Gastroesophageal sphincter (tissue), 3 donors: Measurements from ENCODE around the gene DHX34.

Experiments
- POLR2A ChIP-seq, 2 donors: fragments of 450-650 bp; IDR thresholded peaks; one replicate each; pipeline ENCODE4 v1.6.1; 2017; ENCODE audit warnings: antibody characterized with exemption in 2 of 2, mild to moderate bottlenecking in 2 of 2, moderate library complexity in 1 of 2
- TF ChIP-seq, protein P1 (sequence below), 4 experiments: fragments of 200-600 bp in 2 of 4; fragments of 450-650 bp in 2 of 4; sonication (generic) in 1 of 4; IDR thresholded peaks; one replicate each; pipeline ENCODE4 v1.5.1; 2017 to 2019; ENCODE audit warnings: antibody characterized with exemption in 4 of 4, mild to moderate bottlenecking in 2 of 4, moderate library complexity in 2 of 4

- TF ChIP-seq, protein P1, sequence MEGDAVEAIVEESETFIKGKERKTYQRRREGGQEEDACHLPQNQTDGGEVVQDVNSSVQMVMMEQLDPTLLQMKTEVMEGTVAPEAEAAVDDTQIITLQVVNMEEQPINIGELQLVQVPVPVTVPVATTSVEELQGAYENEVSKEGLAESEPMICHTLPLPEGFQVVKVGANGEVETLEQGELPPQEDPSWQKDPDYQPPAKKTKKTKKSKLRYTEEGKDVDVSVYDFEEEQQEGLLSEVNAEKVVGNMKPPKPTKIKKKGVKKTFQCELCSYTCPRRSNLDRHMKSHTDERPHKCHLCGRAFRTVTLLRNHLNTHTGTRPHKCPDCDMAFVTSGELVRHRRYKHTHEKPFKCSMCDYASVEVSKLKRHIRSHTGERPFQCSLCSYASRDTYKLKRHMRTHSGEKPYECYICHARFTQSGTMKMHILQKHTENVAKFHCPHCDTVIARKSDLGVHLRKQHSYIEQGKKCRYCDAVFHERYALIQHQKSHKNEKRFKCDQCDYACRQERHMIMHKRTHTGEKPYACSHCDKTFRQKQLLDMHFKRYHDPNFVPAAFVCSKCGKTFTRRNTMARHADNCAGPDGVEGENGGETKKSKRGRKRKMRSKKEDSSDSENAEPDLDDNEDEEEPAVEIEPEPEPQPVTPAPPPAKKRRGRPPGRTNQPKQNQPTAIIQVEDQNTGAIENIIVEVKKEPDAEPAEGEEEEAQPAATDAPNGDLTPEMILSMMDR (IDR thresholded peaks at IDR 0.05) = peak in 3 of 4 experiments; percentile 76 to 87 (median 86)
- no peak for TF ChIP-seq POLR2A (IDR thresholded peaks at IDR 0.05)
Observed at GRCh38 chr19:47427241-47428176, 78.4 kb downstream of the DHX34 start.
